HG02943 (cell line): ENCODE measurements around the gene NPEPPS.
"Not testable (repeated sequence)": the region's sequence is repeated elsewhere in the genome, so short reads cannot be mapped to it uniquely, and the experiment has no call there.

Experiments used
- ATAC-seq: cut with Tn5 transposase; IDR thresholded peaks from one replicate; pipeline ENCODE4 v1.9.1; 2021; ENCODE audit warnings: mild to moderate bottlenecking, low read depth, moderate library complexity; ENCODE audit not compliant: unreplicated experiment

NPEPPS gene

DNA sequence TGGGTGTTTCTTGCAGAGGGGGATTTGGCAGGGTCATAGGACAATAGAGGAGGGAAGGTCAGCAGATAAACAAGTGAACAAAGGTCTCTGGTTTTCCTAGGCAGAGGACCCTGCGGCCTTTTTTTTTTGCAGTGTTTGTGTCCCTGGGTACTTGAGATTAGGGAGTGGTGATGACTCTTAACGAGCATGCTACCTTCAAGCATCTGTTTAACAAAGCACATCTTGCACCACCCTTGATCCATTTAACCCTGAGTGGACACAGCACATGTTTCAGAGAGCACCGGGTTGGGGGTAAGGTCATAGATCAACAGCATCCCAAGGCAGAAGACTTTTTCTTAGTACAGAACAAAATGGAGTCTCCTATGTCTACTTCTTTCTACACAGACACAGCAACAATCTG is 25.2 kb downstream of the NPEPPS start:
- ATAC-seq: not testable (repeated sequence)

DNA sequence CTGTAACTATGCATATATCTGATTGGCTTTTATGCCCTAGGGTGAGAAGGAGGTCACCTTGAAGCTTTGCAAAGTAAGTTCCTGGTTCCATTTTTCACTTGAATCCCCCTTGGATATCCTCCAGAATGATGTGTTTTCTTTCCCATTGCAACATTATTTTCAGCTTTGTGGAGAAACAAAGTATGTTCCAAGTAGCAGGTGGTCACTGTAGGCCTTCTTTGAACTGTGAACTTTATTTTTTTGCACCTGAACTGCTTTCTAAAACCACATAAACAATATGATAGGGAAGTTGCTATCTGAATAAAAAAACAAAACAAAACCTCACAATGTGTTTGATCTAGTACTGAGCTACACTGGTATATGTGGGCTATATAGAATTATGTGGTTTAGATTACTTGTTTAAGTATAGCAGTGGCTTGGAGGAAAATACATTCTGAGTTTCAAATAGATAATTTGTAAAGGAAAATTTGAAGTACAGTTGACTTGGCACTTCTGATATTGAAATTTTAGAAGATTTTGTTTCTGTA is 29.7 kb downstream of the NPEPPS start:
- not testable (repeated sequence) for ATAC-seq

DNA sequence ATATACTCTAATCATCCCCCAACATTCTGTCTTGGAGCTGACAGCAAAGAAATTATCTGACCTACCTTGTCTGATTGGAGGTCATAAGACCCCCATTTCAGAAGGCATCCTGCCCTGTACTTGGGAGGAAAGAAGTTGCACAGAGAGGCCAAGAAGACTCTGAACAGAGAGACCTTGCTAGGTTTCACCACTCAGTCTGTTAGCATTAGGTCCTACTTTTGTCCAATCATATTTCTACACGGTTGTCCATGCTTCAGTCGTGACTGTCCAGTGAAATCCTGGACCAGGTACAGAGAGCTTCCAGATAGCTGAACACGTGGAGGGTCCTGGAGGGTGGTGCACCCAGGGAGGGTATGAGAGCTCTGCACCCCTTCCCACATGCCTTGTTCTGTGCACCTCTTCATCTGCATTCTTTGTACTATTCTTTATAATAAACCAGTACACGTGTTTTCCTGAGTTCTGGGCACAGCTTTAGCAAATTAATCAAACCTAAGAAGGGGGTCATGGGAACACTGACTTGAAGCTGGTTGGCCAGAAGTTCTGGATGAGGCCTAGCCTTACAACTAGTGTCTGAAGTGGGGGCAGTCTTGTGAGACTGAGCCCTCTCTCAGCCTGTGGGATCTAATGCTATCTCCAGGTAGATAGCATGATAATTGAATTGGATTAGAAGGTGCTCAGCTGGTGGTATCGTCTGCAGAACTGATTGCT is 30.9 kb downstream of the NPEPPS start:
- ATAC-seq: not testable (repeated sequence)

- ATAC-seq: not testable (repeated sequence)
These were observed 31.4 kb downstream of the NPEPPS start for GRCh38 chr17:47562406-47562705.

- not testable (repeated sequence) for ATAC-seq
These were observed 36.4 kb downstream of the NPEPPS start for GRCh38 chr17:47567261-47567660.

- not testable (repeated sequence) for ATAC-seq
These were observed 41.7 kb downstream of the NPEPPS start for GRCh38 chr17:47572561-47572960.

GRCh38 chr17:47582416-47582815 is 51.5 kb downstream of the NPEPPS start:
- not testable (repeated sequence) for ATAC-seq

GRCh38 chr17:47586378-47587055 is 55.6 kb downstream of the NPEPPS start:
- not testable (repeated sequence) for ATAC-seq

GRCh38 chr17:47593522-47593921 is 62.6 kb downstream of the NPEPPS start:
- not testable (repeated sequence) for ATAC-seq

GRCh38 chr17:47603830-47604597 is 73.1 kb downstream of the NPEPPS start:
- ATAC-seq: no peak

DNA sequence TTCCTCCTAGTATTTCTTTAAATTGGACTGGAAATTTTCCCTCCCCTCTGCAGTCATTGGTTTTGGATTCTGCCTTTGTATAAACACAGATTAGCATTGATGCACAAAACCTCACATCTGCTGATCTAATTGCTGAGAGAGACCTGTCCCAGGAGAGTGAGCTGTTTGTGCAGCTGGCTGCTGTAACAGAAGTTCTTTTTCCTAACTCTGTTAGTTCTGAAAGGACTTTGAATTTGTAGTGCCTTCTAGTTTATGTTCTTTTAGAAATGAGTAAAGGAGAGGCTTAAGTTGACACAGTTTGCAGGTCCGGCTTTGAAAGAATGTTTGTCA is 73.7 kb downstream of the NPEPPS start:
- ATAC-seq: no peak

DNA sequence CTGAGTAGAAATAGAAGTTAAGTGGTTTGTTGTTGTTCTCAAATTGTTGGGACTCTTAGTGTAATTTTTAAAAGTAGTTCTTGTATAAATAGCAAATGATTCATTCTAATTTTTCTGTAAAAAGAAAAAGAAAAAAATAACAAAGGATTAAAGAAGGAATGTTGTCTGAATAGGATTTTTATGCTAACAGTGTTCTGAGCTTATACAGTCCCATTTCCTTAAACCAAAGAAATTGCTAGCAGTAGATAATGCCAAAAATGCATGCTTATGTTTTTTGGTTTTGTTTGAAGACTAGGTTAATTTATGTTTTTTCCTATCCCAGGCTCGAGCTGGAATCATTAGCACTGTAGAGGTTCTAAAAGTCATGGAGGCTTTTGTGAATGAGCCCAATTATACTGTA is 74.1 kb downstream of the NPEPPS start:
- no peak for ATAC-seq

GRCh38 chr17:47607481-47607880 is 76.6 kb downstream of the NPEPPS start:
- ATAC-seq: no peak

DNA sequence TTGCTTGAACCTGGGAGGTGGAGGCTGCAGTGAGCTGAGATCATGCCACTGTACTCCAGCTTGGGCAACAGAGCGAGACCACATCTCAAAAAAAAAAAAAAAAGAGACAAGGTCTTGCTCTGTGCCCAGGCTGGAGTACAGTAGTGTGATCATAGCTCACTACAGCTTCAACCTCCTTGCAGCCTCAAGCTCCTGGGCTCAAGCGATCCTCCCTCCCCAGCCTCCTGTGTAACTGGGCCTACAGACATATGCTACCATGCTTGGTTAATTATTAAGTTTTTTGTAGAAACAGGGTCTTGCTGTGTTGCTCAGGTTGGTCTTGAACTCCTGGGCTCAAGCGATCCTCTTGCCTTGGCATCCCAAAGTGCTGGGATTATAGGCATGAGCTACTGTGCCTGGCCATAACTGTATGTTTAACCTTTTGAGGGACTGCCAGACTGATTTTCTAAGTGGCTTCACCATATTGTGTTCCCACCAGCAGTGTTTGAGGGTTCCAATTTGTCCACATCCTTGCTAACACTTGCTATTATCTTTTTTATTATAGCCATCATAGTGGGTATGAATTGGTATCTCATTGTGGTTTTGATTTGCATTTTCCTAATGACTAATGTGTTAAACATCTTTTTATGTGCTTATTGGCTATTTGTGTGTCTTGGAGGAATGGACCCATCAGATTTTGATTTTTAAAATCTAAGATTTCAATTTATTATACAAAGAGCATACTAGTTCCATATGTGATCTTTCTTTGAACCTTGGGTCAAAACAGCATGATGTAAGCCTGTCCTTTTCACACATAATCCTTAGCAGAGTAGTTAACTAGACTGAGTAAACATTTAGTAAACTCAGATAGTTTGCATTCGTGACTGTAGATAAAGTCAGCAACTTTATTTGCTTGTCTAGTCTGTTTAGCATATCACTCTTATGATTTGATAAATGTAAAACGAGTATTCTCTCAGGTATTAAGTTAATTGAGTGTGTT is 80.8 kb downstream of the NPEPPS start:
- no peak for ATAC-seq

GRCh38 chr17:47615766-47616424 is 85.0 kb downstream of the NPEPPS start:
- no peak for ATAC-seq

- no peak for ATAC-seq
These were observed 87.5 kb downstream of the NPEPPS start for GRCh38 chr17:47618410-47618809.

DNA sequence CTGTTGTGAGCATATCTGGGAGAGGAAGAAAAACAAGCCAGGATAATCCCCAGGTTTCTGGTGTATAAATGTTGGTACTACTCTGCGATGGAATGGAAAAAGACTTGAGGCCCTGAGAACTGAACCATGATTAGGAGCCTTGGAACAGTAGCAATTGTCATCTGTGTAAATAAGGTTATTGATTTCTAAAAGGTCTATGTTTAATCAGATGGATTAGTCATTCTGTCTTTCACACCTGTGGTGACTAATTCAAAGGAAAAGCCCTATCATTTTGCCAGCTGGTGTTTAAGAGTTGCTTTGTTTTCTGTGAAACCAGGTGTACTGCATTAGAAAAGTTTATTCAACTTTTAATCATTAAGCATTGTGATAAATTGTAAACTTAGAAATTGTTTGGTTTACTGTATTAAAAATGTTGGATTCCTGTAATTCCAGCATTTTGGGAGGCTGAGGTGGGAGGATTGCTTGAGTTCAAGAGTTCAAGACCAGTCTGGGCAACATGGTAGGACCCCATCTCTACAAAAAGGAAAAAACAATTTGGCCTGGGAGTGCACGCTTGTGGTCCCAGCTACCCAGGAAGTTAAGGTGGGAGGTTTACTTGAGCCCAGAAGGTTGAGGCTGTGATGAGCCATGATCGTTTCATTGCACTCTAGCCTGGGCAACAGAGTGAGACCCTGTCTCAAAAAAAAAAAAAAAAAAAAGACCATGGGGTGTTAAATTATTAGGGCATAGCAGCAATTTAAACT is 89.8 kb downstream of the NPEPPS start:
- no peak for ATAC-seq

GRCh38 chr17:47621293-47622179 is 90.6 kb downstream of the NPEPPS start:
- ATAC-seq: no peak
